Ovary (tissue), 3 donors: Measurements from ENCODE around the gene COX10.

Experiments
- EP300 ChIP-seq: sonication (generic); formaldehyde crosslinking; IDR thresholded peaks from one replicate; pipeline ENCODE4 v1.6.1; 2017; ENCODE audit warnings: antibody characterized with exemption
- POLR2A ChIP-seq: fragments of 450-650 bp; IDR thresholded peaks from one replicate; pipeline ENCODE4 v1.6.1; 2017; ENCODE audit warnings: antibody characterized with exemption, mild to moderate bottlenecking, moderate library complexity
- TF ChIP-seq, protein P1 (sequence below), 3 donors: fragments of 450-650 bp in 2 of 3; fragments of 200-600 bp in 1 of 3; IDR thresholded peaks; one replicate each; pipeline versions ENCODE4 v1.5.1 to v1.8.0; 2016 to 2022; ENCODE audit warnings: antibody characterized with exemption in 3 of 3, mild to moderate bottlenecking in 1 of 3
- donor health status: DM: no; HTN: no; CAD: no.

DNA sequence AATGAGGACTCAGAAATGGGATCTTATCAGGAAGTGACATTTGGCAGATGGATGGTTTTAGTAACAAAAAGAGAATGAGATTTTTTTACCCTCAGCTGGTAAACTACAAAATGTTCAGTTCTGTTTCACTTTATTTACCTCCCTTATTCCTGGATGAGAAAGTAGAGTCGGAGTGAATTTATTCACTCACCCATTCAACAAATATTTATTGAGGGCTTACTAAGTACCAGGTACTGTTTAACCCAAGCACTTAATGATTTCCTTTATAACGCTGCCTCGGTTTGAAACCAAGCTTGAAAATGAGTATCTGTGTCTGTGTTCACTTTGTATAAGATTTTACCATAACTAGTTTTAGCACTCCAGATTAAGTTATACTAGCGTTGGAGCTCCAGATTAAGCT, 129.3 kb downstream of the COX10 start:
- TF ChIP-seq, protein P1, sequence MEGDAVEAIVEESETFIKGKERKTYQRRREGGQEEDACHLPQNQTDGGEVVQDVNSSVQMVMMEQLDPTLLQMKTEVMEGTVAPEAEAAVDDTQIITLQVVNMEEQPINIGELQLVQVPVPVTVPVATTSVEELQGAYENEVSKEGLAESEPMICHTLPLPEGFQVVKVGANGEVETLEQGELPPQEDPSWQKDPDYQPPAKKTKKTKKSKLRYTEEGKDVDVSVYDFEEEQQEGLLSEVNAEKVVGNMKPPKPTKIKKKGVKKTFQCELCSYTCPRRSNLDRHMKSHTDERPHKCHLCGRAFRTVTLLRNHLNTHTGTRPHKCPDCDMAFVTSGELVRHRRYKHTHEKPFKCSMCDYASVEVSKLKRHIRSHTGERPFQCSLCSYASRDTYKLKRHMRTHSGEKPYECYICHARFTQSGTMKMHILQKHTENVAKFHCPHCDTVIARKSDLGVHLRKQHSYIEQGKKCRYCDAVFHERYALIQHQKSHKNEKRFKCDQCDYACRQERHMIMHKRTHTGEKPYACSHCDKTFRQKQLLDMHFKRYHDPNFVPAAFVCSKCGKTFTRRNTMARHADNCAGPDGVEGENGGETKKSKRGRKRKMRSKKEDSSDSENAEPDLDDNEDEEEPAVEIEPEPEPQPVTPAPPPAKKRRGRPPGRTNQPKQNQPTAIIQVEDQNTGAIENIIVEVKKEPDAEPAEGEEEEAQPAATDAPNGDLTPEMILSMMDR (IDR thresholded peaks at IDR 0.05), result no peak
- no peak for TF ChIP-seq EP300
- no peak for TF ChIP-seq POLR2A
